ENCODE results near the gene IL18RAP.

- TF ChIP-seq POLR2AphosphoS5 (IDR thresholded peaks at IDR 0.05; ENCODE audit: low read depth) (no peak), EZH2phosphoT487 (IDR thresholded peaks at IDR 0.05; ENCODE audit: unreplicated experiment) (no peak), CTCF (conservative IDR thresholded peaks at IDR 0.05; ENCODE audit: low read depth in 2 of 2) (no peak), EZH2 (IDR thresholded peaks at IDR 0.05; ENCODE audit: low read depth, unreplicated experiment) (no peak), CREB1 (CRISPR knock-in tag; IDR thresholded peaks at IDR 0.05; ENCODE audit: low read depth) (no peak), ZNF331 (CRISPR knock-in tag; IDR thresholded peaks at IDR 0.05; ENCODE audit: low read depth) (no peak)
- TF ChIP-seq, protein P1, sequence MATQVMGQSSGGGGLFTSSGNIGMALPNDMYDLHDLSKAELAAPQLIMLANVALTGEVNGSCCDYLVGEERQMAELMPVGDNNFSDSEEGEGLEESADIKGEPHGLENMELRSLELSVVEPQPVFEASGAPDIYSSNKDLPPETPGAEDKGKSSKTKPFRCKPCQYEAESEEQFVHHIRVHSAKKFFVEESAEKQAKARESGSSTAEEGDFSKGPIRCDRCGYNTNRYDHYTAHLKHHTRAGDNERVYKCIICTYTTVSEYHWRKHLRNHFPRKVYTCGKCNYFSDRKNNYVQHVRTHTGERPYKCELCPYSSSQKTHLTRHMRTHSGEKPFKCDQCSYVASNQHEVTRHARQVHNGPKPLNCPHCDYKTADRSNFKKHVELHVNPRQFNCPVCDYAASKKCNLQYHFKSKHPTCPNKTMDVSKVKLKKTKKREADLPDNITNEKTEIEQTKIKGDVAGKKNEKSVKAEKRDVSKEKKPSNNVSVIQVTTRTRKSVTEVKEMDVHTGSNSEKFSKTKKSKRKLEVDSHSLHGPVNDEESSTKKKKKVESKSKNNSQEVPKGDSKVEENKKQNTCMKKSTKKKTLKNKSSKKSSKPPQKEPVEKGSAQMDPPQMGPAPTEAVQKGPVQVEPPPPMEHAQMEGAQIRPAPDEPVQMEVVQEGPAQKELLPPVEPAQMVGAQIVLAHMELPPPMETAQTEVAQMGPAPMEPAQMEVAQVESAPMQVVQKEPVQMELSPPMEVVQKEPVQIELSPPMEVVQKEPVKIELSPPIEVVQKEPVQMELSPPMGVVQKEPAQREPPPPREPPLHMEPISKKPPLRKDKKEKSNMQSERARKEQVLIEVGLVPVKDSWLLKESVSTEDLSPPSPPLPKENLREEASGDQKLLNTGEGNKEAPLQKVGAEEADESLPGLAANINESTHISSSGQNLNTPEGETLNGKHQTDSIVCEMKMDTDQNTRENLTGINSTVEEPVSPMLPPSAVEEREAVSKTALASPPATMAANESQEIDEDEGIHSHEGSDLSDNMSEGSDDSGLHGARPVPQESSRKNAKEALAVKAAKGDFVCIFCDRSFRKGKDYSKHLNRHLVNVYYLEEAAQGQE (IDR thresholded peaks at IDR 0.05; ENCODE audit: unreplicated experiment): no peak
These were observed 30.9 kb upstream of the IL18RAP start for GRCh38 chr2:102392096-102392495.

All from GM23338 (cell line).